ENCODE results near the gene TAAR6. TPM values are rescaled to one million over a fixed set of nuclear protein-coding genes. Genes with fewer than 3 reads are reported as not detected.

TAAR6 gene
- total and polyA plus RNA-seq, 9 of the 15 experiments (the other 6 are each of a cell fraction or from before 2014, with no cell fraction given): not detected

DNA sequence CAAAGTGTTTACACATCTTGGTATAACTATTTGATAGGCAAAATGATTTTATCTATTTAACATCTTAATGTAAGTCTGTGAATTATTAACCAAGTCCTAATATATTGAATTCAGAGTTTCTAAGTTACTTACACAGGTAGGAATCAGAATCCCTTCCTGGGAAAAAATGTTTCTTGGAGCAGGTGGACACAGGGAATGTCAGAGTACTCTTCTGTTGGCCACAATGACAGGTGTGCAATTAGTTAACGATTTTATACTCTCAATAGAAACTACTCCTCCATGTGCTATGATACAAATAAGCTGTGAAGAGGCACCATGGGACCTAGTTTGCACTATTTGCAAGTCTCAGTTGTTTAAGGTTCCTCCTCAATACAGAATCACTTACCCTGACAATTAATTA lies 20.2 kb downstream of the TAAR6 start:
- no peaks in the 10 kb centered on the region for H3K36me3 ChIP-seq (ENCODE audit: control insufficient read depth, insufficient read depth, low read length)
- H3K4me3 ChIP-seq: no peak overlapping the region
- TF ChIP-seq NONO (IDR thresholded peaks at IDR 0.05; ENCODE audit: low read depth in 2 of 2, low read length in 1 of 2): no peak
- no peak for TF ChIP-seq NR2C2 (CRISPR knock-in tag; IDR thresholded peaks at IDR 0.05)
- TF ChIP-seq NR2C2 (tag; IDR thresholded peaks at IDR 0.05): no peak
- TF ChIP-seq ZBTB17 (CRISPR knock-in tag; IDR thresholded peaks at IDR 0.05): no peak
- TF ChIP-seq FOXJ3 (CRISPR knock-in tag; IDR thresholded peaks at IDR 0.05): no peak
- no peak for TF ChIP-seq NCOA4 (IDR thresholded peaks at IDR 0.05; ENCODE audit: partially characterized antibody)
- TF ChIP-seq ZKSCAN3 (CRISPR knock-in tag; IDR thresholded peaks at IDR 0.05): no peak
- TF ChIP-seq ZNF217 (CRISPR knock-in tag; IDR thresholded peaks at IDR 0.05): no peak
- no peak for TF ChIP-seq SIX5 (IDR thresholded peaks at IDR 0.05; ENCODE audit: borderline replicate concordance in 1 of 2, insufficient read depth in 1 of 2, low read depth in 1 of 2, low read length in 2 of 2)
- TF ChIP-seq EP400 (IDR thresholded peaks at IDR 0.05): no peak
- TF ChIP-seq HEY1 (CRISPR knock-in tag; IDR thresholded peaks at IDR 0.05; ENCODE audit: borderline replicate concordance): no peak
- no peak for TF ChIP-seq TARDBP (IDR thresholded peaks at IDR 0.05)
- TF ChIP-seq RFX7 (CRISPR knock-in tag; IDR thresholded peaks at IDR 0.05): no peak
- no peak overlapping the region for H3K27ac ChIP-seq (ENCODE audit: extremely low read depth, low read depth, low read length)
- H3K27me3 ChIP-seq (ENCODE audit: control insufficient read depth in 2 of 2, insufficient read depth in 2 of 2, low read length in 2 of 2): no peaks in the 10 kb centered on the region
- 0% methylated on average over 1 of the region's 1 CpG for WGBS (ENCODE audit: insufficient coverage, low coverage, missing lambda C conversion rate)
- no peak overlapping the region for H2AFZ ChIP-seq (ENCODE audit: low read depth, low read length)
- H3K4me1 ChIP-seq (replicated peaks in 1 of 2; ENCODE audit: control insufficient read depth in 2 of 2, insufficient read depth in 2 of 2, low read length in 2 of 2): no peaks in the 10 kb centered on the region
- no TSS peak for BruUV-seq (replicated peaks)
- intact Hi-C loops (cut with micrococcal nuclease) (no loop called here), in situ Hi-C loops (cut with MboI) (no loop called here)
- no peaks in the 10 kb centered on the region for H3K79me2 ChIP-seq (ENCODE audit: control insufficient read depth, insufficient read depth, low read length)
- ATAC-seq (no peak), FAIRE-seq (no peak), DNase-seq (ENCODE audit: extremely low read depth in 1 of 4, low spot score in 3 of 4) (no peak)
- H3K9me1 ChIP-seq (ENCODE audit: control insufficient read depth, insufficient read depth, low read length): no peaks in the 10 kb centered on the region
- POLR2A ChIA-PET: no interaction called here
- H4K20me1 ChIP-seq (replicated peaks; ENCODE audit: control insufficient read depth, insufficient read depth, low read length): no peaks in the 10 kb centered on the region
- no peak overlapping the region for H3K4me2 ChIP-seq (ENCODE audit: insufficient read depth, low read length)
- CTCF ChIA-PET (ENCODE audit: low intra/inter-chr PET ratio): no interaction called here
- H3K9ac ChIP-seq (ENCODE audit: insufficient read depth in 1 of 2, low read depth in 2 of 2, low read length in 2 of 2): no peak overlapping the region
- no peaks in the 10 kb centered on the region for H3K9me3 ChIP-seq (replicated peaks; ENCODE audit: control insufficient read depth, insufficient read depth, low read depth, low read length)
